NCI-H748 treated with DMSO at 0.1 percent for 48 hours (cell line): ENCODE measurements around the gene RNF14.
A peak's percentile ranks its signal among the peaks of the same experiment; 100 is the strongest.
"Not testable (repeated sequence)": the region's sequence is repeated elsewhere in the genome, so short reads cannot be mapped to it uniquely, and the experiment has no call there.

Experiments used
- DNase-seq: peaks from one replicate; lab custom pipeline; 2025; lab: John Stamatoyannopoulos, UW

RNF14 gene, protein sequence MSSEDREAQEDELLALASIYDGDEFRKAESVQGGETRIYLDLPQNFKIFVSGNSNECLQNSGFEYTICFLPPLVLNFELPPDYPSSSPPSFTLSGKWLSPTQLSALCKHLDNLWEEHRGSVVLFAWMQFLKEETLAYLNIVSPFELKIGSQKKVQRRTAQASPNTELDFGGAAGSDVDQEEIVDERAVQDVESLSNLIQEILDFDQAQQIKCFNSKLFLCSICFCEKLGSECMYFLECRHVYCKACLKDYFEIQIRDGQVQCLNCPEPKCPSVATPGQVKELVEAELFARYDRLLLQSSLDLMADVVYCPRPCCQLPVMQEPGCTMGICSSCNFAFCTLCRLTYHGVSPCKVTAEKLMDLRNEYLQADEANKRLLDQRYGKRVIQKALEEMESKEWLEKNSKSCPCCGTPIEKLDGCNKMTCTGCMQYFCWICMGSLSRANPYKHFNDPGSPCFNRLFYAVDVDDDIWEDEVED

GRCh38 chr5:141968914-141969608, at the start of gene RNF14:
TSS of gene RNF14 (plus strand) at chr5:141969105. CDS start at chr5:141973589, 4,484 bp downstream.
- peak; percentile 68 for DNase-seq

GRCh38 chr5:141919218-141920119, 49.4 kb upstream of the RNF14 start:
- DNase-seq: no peak

DNA sequence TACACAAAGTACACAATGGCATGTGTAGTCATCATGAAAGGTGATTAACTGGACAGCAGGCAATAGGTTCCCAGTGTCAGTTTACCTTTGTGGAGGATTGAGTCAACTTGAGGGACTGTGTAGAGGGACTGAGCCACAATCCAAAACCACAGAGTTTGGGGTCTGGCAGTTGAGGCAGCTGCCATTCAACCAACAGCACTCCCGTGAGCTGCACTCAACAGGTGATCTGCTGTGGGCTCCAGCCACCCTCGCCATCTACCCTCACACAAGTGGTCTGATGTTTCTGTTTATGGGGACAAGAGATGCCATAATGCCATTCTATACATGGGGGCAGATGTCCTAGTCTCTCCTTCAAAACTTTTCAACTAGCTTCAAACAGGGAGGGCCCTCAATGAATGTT, 48.1 kb upstream of the RNF14 start:
- DNase-seq: no peak

DNA sequence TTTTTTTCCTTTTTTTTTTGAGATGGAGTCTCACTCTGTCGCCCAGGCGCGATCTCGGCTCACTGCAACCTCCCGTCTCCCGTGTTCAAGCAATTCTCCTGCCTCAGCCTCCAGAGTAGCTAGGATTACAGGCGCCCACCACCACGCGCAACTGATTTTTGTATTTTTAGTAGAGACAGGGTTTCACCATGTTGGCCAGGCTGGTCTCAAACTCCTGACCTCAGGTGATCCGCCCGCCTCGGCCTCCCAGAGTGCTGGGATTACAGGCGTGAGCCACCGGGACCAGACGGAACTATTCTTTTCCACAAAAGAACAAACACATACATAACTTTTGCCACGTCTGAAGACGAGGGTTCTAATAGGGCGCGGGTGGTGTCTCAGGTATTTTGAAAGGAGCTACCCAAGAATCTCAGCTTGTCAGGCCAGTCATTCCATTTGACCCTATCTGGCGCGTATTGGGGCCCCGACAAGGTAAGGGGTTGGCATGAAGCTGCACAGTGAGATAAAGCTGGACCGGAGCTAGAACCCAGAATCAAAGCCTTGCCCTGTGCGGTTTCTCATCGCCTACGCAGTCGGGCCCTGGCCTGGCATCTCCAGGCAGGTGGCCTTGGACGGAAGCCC, 46.0 kb upstream of the RNF14 start:
- DNase-seq: not testable (repeated sequence)

DNA sequence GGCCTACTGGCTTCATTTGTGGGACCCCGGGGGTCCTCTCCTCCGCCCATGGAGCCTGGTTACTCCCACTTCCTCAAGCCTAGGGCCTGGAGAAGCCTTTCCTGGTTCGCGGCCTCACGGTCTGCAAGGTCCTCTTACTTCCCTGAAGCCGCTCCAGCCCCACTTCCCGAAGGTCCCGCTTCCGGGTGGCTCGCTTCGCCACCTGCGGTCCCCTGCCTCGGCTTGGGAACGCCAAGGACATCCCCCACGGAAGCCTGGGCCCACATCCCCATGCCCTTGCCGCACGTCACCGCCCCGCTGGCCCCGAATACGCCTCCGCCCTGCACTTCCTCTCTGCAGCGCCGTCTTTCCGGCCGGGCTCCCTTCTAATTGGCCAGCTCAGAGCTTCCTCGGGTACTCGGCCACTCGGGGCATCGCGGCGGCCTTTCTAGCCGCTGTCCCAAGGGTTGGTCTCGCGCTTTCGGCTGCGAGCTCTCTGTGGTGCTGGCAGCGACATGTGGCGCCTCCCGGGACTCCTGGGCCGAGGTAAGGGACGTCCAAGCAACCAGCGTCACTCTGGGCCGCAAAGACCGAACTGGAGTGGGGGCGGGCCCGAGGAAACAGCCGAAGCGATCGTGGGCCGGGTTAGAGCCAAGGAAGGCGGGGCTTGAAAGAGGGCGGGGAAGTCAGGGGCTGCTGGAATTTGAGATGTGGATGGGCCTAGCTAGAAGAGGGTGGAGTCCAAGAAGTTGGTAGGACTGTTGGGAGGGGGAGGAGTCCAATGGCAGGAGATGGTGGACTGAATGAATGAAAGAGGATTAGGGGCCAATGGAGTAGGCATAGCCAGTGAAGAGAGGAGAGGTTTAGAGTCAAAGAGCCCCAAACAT, 45.2 kb upstream of the RNF14 start, which contains the start of gene DELE1:
DELE1 (plus strand) TSS at position 424 of the 866 bp plus-strand sequence; CDS start at position 495, 71 bp downstream.
- DNase-seq: no peak

GRCh38 chr5:141926434-141926833, 42.5 kb upstream of the RNF14 start:
- no peak for DNase-seq

- DNase-seq: no peak
Measured at GRCh38 chr5:141928051-141928450, 40.9 kb upstream of the RNF14 start.

GRCh38 chr5:141929398-141930058, 39.4 kb upstream of the RNF14 start:
- no peak for DNase-seq

GRCh38 chr5:141931694-141932093, 37.2 kb upstream of the RNF14 start:
- DNase-seq: no peak

DNA sequence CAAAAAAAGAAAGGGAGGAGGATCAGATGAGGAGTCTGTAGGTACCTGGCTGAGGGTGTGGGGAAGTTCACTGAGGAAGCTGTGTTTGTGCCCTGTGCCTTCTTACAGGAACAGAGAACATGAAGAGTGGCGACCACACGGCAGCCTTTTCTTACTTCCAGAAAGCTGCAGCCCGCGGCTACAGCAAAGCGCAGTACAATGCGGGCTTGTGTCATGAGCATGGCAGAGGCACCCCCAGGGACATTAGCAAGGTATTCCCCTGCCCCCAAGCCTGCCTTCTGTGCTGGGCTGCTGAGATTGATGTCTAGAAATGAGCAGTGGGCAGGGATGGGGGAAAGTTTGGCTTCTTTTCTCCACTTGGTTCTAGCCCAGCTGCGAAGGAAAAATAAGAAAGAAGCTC, 35.8 kb upstream of the RNF14 start:
- no peak for DNase-seq

DNA sequence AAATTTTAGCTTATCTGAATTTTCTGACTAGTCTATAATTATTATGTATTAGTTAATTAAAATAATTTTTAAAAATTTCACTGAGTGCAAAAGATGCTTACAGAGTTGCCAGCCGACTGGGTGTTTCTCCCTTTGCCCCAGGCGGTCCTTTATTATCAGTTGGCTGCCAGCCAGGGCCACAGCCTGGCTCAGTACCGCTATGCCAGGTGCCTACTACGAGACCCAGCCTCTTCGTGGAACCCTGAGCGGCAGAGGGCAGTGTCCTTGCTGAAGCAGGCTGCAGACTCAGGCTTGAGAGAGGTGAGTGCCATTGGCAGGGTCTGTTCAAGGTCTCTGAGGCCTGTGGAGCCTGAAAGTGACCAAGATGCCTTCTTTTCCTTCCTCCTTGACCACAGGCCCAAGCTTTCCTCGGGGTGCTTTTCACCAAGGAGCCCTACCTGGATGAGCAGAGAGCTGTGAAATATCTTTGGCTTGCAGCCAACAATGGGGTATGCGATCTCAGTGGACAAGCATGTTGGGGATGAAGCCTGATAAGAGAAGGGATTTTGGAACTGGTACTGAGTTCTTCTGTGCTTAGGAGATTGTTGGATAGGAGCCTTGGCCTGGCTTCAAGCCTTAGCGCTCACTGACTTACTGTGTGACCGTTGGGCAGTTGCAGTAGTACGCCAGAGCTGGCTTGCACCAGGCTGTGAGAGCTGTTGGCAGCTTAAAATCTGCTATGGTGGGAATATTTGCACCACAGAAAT, 34.6 kb upstream of the RNF14 start:
- DNase-seq: peak; percentile 66

GRCh38 chr5:141935538-141935937, 33.4 kb upstream of the RNF14 start:
- DNase-seq: no peak

GRCh38 chr5:141940695-141941271, 28.1 kb upstream of the RNF14 start:
- no peak for DNase-seq

GRCh38 chr5:141941307-141941706, 27.6 kb upstream of the RNF14 start:
- no peak for DNase-seq

GRCh38 chr5:141941779-141942178, 27.1 kb upstream of the RNF14 start:
- DNase-seq: no peak

GRCh38 chr5:141942185-141942857, 26.6 kb upstream of the RNF14 start:
- no peak for DNase-seq

DNA sequence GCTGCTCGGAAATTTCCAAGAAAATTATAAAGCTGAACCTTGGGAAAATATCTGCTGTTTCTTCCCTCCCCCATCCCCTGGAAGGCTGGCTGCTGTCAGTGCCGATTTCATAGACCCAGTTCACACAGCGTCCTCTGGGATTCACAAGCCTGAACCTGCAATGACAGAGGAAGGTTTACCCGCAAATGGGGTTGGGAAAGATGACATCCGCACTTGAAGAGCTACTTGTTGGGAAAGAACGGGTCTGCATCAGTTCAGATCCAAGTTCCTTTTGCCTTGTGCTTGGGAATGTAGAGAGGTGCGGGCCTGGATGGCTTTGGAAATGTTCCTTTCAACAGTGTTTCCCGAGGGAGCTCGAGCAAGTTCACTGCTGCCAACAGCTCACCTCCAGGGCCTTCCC, 24.8 kb upstream of the RNF14 start:
- DNase-seq: no peak

DNA sequence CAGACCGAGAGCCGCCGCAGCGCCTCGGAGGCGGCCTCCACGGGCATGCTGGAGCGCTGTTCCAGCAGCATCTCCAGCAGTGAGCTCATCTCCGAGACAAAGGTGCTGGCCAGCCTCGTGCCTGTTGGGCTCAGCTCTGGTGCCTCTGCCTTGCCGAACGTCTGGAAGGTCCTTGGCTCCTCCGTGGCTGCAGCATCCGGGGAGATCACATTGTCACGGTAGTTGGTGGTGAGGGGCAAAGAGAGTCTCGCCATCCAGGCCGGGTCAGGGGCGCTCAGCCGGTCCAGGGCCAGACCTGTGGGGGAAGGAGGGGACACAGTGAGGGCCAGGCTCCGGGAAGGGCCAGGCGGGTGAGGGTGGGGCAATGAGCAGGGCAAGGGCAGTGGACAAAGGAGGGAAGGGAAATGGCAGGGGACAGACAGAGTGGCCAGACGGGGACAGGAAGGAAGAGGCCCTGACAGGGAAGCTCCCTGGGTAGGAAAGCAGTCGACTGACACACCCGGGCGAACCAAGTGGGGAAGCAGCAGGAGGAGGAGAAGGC, 23.3 kb upstream of the RNF14 start:
- no peak for DNase-seq
